H1 (cell line): Measurements from ENCODE around the gene TSPEAR.

Experiments used
- CEBPB ChIP-seq: IDR thresholded peaks from 2 replicates; pipeline ENCODE4 v1.6.1; 2012; ENCODE audit warnings: low read depth, low read length
- NRF1 ChIP-seq: IDR thresholded peaks from 2 replicates; pipeline ENCODE4 v1.6.1; 2011; ENCODE audit warnings: mild to moderate bottlenecking, low read depth, low read length, improper control_type of control experiment
- SAP30 ChIP-seq: fragments of 300-600 bp; sonication (generic); IDR thresholded peaks from 2 replicates; pipeline ENCODE4 v1.7.1; 2012; ENCODE audit warnings: low read length, moderate library complexity, mild to moderate bottlenecking, inconsistent platforms; ENCODE audit not compliant: insufficient read depth, insufficient replicate concordance
- TF ChIP-seq, protein P1 (sequence below), 3 experiments: IDR thresholded peaks; 1 replicate in 2 of 3; 2 replicates in 1 of 3; pipeline versions ENCODE4 v1.5.1 to v1.6.1; 2011; ENCODE audit warnings: low read length in 3 of 3, mild to moderate bottlenecking in 3 of 3, inconsistent platforms in 2 of 3, low read depth in 1 of 3, moderate library complexity in 1 of 3; ENCODE audit not compliant: insufficient read depth in 1 of 3; ENCODE audit errors: control extremely low read depth in 1 of 3
- TF ChIP-seq, protein P2 (sequence below): IDR thresholded peaks from 2 replicates; pipeline ENCODE4 v1.6.1; 2011; ENCODE audit warnings: low read length, improper control_type of control experiment

- no peak for TF ChIP-seq CEBPB
- no peak for TF ChIP-seq NRF1
- TF ChIP-seq, protein P1, sequence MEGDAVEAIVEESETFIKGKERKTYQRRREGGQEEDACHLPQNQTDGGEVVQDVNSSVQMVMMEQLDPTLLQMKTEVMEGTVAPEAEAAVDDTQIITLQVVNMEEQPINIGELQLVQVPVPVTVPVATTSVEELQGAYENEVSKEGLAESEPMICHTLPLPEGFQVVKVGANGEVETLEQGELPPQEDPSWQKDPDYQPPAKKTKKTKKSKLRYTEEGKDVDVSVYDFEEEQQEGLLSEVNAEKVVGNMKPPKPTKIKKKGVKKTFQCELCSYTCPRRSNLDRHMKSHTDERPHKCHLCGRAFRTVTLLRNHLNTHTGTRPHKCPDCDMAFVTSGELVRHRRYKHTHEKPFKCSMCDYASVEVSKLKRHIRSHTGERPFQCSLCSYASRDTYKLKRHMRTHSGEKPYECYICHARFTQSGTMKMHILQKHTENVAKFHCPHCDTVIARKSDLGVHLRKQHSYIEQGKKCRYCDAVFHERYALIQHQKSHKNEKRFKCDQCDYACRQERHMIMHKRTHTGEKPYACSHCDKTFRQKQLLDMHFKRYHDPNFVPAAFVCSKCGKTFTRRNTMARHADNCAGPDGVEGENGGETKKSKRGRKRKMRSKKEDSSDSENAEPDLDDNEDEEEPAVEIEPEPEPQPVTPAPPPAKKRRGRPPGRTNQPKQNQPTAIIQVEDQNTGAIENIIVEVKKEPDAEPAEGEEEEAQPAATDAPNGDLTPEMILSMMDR (IDR thresholded peaks at IDR 0.05; ENCODE audit: control extremely low read depth in 1 of 3, insufficient read depth in 1 of 3, low read depth in 1 of 3, low read length in 3 of 3) = no peak
- TF ChIP-seq SAP30 = no peak
- TF ChIP-seq, protein P2, sequence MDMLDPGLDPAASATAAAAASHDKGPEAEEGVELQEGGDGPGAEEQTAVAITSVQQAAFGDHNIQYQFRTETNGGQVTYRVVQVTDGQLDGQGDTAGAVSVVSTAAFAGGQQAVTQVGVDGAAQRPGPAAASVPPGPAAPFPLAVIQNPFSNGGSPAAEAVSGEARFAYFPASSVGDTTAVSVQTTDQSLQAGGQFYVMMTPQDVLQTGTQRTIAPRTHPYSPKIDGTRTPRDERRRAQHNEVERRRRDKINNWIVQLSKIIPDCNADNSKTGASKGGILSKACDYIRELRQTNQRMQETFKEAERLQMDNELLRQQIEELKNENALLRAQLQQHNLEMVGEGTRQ = no peak
Measured at GRCh38 chr21:44459712-44460440, 251.5 kb downstream of the TSPEAR start.
